Measurements from ENCODE around the gene ZC3HAV1L.
"Not testable (repeated sequence)": the region's sequence is repeated elsewhere in the genome, so short reads cannot be mapped to it uniquely, and the experiment has no call there.

ZC3HAV1L gene

GRCh38 chr7:138979226-138979979 is 56.4 kb downstream of the ZC3HAV1L start:
- no peak overlapping the region for H3K4me3 ChIP-seq (ENCODE audit: low read length)
- TF ChIP-seq CTCF (IDR thresholded peaks at IDR 0.05; ENCODE audit: insufficient read depth, low read depth, low read length, missing control alignments): peak; percentile 33
- DNase-seq (ENCODE audit: low read depth): peak; percentile 20

- TF ChIP-seq CTCF (IDR thresholded peaks at IDR 0.05; ENCODE audit: insufficient read depth, low read depth, low read length, missing control alignments): no peak
- peak; percentile 20 for DNase-seq (ENCODE audit: low read depth)
- H3K4me3 ChIP-seq (ENCODE audit: low read length): no peak overlapping the region
Measured at GRCh38 chr7:138978541-138979184, 57.2 kb downstream of the ZC3HAV1L start.

- not testable (repeated sequence) for H3K4me3 ChIP-seq (ENCODE audit: low read length); DNase-seq (ENCODE audit: low read depth)
Measured at GRCh38 chr7:138976161-138976560, 59.7 kb downstream of the ZC3HAV1L start.
